ENCODE data around the gene HNRNPK.

DNA sequence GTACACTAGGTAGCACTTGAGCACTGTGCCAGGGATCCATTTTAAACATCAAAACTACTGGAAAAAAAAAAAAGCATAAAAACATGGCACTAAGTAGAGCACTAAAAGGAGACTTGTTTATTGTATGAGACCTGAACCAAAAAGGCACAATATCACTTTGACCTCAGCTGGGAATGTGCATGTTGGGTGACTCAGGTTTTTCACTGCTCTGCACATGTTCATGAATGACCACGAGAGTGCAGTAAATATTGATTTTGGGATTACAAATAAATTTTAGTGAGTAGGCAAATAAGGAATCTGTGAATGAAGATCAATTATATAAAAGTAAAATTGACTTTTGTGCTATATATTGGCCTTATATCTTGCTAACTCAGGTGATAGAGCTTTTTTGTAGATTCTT, 12.4 kb upstream of the HNRNPK start:
- TF ChIP-seq, protein P1, sequence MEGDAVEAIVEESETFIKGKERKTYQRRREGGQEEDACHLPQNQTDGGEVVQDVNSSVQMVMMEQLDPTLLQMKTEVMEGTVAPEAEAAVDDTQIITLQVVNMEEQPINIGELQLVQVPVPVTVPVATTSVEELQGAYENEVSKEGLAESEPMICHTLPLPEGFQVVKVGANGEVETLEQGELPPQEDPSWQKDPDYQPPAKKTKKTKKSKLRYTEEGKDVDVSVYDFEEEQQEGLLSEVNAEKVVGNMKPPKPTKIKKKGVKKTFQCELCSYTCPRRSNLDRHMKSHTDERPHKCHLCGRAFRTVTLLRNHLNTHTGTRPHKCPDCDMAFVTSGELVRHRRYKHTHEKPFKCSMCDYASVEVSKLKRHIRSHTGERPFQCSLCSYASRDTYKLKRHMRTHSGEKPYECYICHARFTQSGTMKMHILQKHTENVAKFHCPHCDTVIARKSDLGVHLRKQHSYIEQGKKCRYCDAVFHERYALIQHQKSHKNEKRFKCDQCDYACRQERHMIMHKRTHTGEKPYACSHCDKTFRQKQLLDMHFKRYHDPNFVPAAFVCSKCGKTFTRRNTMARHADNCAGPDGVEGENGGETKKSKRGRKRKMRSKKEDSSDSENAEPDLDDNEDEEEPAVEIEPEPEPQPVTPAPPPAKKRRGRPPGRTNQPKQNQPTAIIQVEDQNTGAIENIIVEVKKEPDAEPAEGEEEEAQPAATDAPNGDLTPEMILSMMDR (IDR thresholded peaks at IDR 0.05): no peak
- TF ChIP-seq POLR2A (IDR thresholded peaks at IDR 0.05; ENCODE audit: low read depth) (no peak), POLR2AphosphoS5 (IDR thresholded peaks at IDR 0.05) (no peak)

Data from esophagus muscularis mucosa (tissue), 3 donors.